Neural progenitor cell (in vitro differentiated cells): ENCODE results near the gene TAS1R1. TPM values are rescaled to one million over a fixed set of nuclear protein-coding genes. Genes with fewer than 3 reads are reported as not detected.

Experiments used
- DNase-seq: peaks from one replicate; pipeline ENCODE4 v3.0.0-alpha.2; 2016; ENCODE audit warnings: low spot score
- H2AFZ ChIP-seq: fragments of 200-600 bp; sonication (generic); replicated peaks from 2 replicates; pipeline ENCODE4 v1.6.1; 2016; ENCODE audit warnings: antibody characterized with exemption
- H3F3A ChIP-seq: fragments of 200-600 bp; sonication (generic); 2 replicates; pipeline ENCODE4 v1.6.1; 2016; ENCODE audit warnings: antibody characterized with exemption, low read depth
- H3K27ac ChIP-seq: fragments of 200-600 bp; sonication (generic); 2 replicates; pipeline ENCODE4 v1.5.1; 2016; ENCODE audit warnings: mild to moderate bottlenecking
- H3K27me3 ChIP-seq: fragments of 200-600 bp; sonication (generic); 2 replicates; pipeline ENCODE4 v1.6.1; 2016; ENCODE audit warnings: mild to moderate bottlenecking, moderate library complexity
- H3K36me3 ChIP-seq: fragments of 200-600 bp; sonication (generic); 2 replicates; pipeline ENCODE4 v1.5.1; 2016
- H3K4me1 ChIP-seq: fragments of 200-600 bp; sonication (generic); 2 replicates; pipeline ENCODE4 v1.6.1; 2016; ENCODE audit warnings: mixed run types
- H3K4me2 ChIP-seq: fragments of 200-600 bp; sonication (generic); 2 replicates; pipeline ENCODE4 v1.6.1; 2016
- H3K4me3 ChIP-seq: fragments of 200-600 bp; sonication (generic); 2 replicates; pipeline ENCODE4 v1.5.1; 2016
- H3K79me2 ChIP-seq: fragments of 200-600 bp; sonication (generic); 2 replicates; pipeline ENCODE4 v1.6.1; 2016; ENCODE audit warnings: low read depth
- H3K9ac ChIP-seq: fragments of 200-600 bp; sonication (generic); 2 replicates; pipeline ENCODE4 v1.6.1; 2016
- H3K9me3 ChIP-seq: fragments of 200-600 bp; sonication (generic); 2 replicates; pipeline ENCODE4 v1.5.1; 2016; ENCODE audit warnings: low read depth
- H4K20me1 ChIP-seq: fragments of 200-600 bp; sonication (generic); 2 replicates; pipeline ENCODE4 v1.6.1; 2016; ENCODE audit warnings: low read depth
- H3K27ac Mint-ChIP-seq: 3 replicates; pipeline ENCODE4 v1.8.0; 2021; ENCODE audit warnings: mixed read lengths
- H3K27me3 Mint-ChIP-seq: 2 replicates; pipeline ENCODE4 v1.8.0; 2022; ENCODE audit warnings: low read depth, mild to moderate bottlenecking, inconsistent platforms, moderate library complexity, mixed read lengths; ENCODE audit not compliant: insufficient read depth
- H3K36me3 Mint-ChIP-seq: 3 replicates; pipeline ENCODE4 v1.8.0; 2021; ENCODE audit warnings: mixed read lengths
- H3K4me1 Mint-ChIP-seq: 3 replicates; pipeline ENCODE4 v1.8.0; 2021; ENCODE audit warnings: mixed read lengths
- H3K4me3 Mint-ChIP-seq: 3 replicates; pipeline ENCODE4 v1.8.0; 2021; ENCODE audit warnings: mild to moderate bottlenecking, moderate library complexity, mixed read lengths
- H3K9me3 Mint-ChIP-seq: 3 replicates; pipeline ENCODE4 v1.8.0; 2020; ENCODE audit warnings: mixed read lengths
- CTCF ChIP-seq: fragments of 200-600 bp; sonication (generic); IDR thresholded peaks from 2 replicates; pipeline ENCODE4 v1.5.1; 2017; ENCODE audit warnings: antibody characterized with exemption, mild to moderate bottlenecking
- EZH2 ChIP-seq: fragments of 200-600 bp; sonication (generic); IDR thresholded peaks from 2 replicates; pipeline ENCODE4 v1.6.1; 2017; ENCODE audit warnings: antibody characterized with exemption, mild to moderate bottlenecking, moderate library complexity
- EZH2phosphoT487 ChIP-seq: fragments of 200-600 bp; sonication (generic); IDR thresholded peaks from 2 replicates; pipeline ENCODE4 v1.6.1; 2017; ENCODE audit warnings: antibody characterized with exemption
- total RNA-seq: library from RNA; depleted of rRNA; stranded (reverse); fragments of >200 nt; gene quantifications from 2 replicates; pipeline ENCODE4 v1.2.3, GENCODE V29; 2015; ENCODE audit warnings: low replicate concordance

Gene TAS1R1
- total RNA-seq, 1 donor from 2014 or later = not detected

GRCh38 chr1:6588128-6588892 is 33.2 kb downstream of the TAS1R1 start:
- DNase-seq = no peak
- no peak overlapping the region for H3K27ac Mint-ChIP-seq
- no peak overlapping the region for H3K27ac ChIP-seq

GRCh38 chr1:6588893-6589520 is 33.9 kb downstream of the TAS1R1 start:
- H3K9ac ChIP-seq = no peak overlapping the region
- peaks cover 10% of the 10 kb centered on the region for H4K20me1 ChIP-seq
- no peak overlapping the region for H3K27ac ChIP-seq
- H3K79me2 ChIP-seq = no peaks in the 10 kb centered on the region
- Mint-ChIP-seq H3K27ac (no peak overlapping the region), H3K36me3 (peaks cover 4% of the 10 kb centered on the region), H3K9me3 (no peaks in the 10 kb centered on the region), H3K4me1 (no peaks in the 10 kb centered on the region), H3K4me3 (no peak overlapping the region), H3K27me3 (peaks cover 4% of the 10 kb centered on the region)
- H3K9me3 ChIP-seq = no peaks in the 10 kb centered on the region
- peaks cover 2% of the 10 kb centered on the region for H3F3A ChIP-seq
- no peak overlapping the region for H2AFZ ChIP-seq
- H3K4me2 ChIP-seq = no peak overlapping the region
- no peaks in the 10 kb centered on the region for H3K36me3 ChIP-seq
- no peak for TF ChIP-seq EZH2phosphoT487
- no peak for TF ChIP-seq EZH2
- no peak for TF ChIP-seq CTCF
- no peak overlapping the region for H3K4me3 ChIP-seq
- no peak for DNase-seq
- no peaks in the 10 kb centered on the region for H3K4me1 ChIP-seq
- H3K27me3 ChIP-seq = no peaks in the 10 kb centered on the region

More at GRCh38 chr1:6588128-6588892, 33.2 kb downstream of the TAS1R1 start:
- no peaks in the 10 kb centered on the region for H3K27me3 ChIP-seq
- no peak overlapping the region for H3K4me3 ChIP-seq
- no peaks in the 10 kb centered on the region for H3K36me3 ChIP-seq
- no peak overlapping the region for H2AFZ ChIP-seq
- H3K36me3 Mint-ChIP-seq = peaks cover 4% of the 10 kb centered on the region
- H3K4me1 ChIP-seq = no peaks in the 10 kb centered on the region
- no peak overlapping the region for H3K4me2 ChIP-seq
- no peak overlapping the region for H3K4me3 Mint-ChIP-seq
- H3K9me3 ChIP-seq = no peaks in the 10 kb centered on the region
- H3K4me1 Mint-ChIP-seq = no peaks in the 10 kb centered on the region
- H3K79me2 ChIP-seq = no peaks in the 10 kb centered on the region
- H4K20me1 ChIP-seq = peaks cover 10% of the 10 kb centered on the region
- peaks cover 4% of the 10 kb centered on the region for H3K27me3 Mint-ChIP-seq
- H3K9me3 Mint-ChIP-seq = no peaks in the 10 kb centered on the region
- H3F3A ChIP-seq = peaks cover 2% of the 10 kb centered on the region
- no peak for TF ChIP-seq EZH2phosphoT487
- no peak overlapping the region for H3K9ac ChIP-seq

DNA sequence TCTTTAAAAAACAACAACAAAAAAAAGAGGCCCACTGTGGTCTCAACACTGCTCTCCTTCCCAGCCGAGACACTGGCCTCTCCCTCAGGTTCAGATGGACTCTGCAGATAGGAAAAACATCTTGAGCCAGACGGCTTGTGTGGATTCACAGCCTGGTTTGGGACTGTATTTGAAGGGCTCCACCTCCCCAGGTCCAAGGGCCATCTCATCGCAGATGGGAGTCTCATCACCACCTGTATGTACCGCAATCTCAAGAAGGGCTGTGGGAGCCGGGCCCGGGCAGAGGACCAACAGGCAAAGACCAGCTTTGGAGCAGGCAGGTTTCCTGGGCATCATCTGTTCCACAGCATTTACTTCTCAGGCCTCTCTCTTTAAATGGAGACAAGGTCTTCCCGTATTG is 34.9 kb downstream of the TAS1R1 start:
- Histone ChIP-seq H2AFZ (no peak overlapping the region), H3K4me3 (no peak overlapping the region), H3F3A (no peaks in the 10 kb centered on the region), H3K27ac (no peak overlapping the region), H3K9me3 (no peaks in the 10 kb centered on the region), H3K27me3 (no peaks in the 10 kb centered on the region), H3K36me3 (no peaks in the 10 kb centered on the region), H4K20me1 (peaks cover 9% of the 10 kb centered on the region), H3K4me2 (no peak overlapping the region), H3K4me1 (no peaks in the 10 kb centered on the region), H3K9ac (no peak overlapping the region), H3K79me2 (no peaks in the 10 kb centered on the region)
- H3K36me3 Mint-ChIP-seq = peaks cover 4% of the 10 kb centered on the region
- peaks cover 4% of the 10 kb centered on the region for H3K27me3 Mint-ChIP-seq
- no peak overlapping the region for H3K4me3 Mint-ChIP-seq
- no peak overlapping the region for H3K27ac Mint-ChIP-seq
- no peak for DNase-seq
- no peaks in the 10 kb centered on the region for H3K9me3 Mint-ChIP-seq
- TF ChIP-seq EZH2 (no peak), CTCF (no peak), EZH2phosphoT487 (no peak)
- H3K4me1 Mint-ChIP-seq = no peaks in the 10 kb centered on the region

DNA sequence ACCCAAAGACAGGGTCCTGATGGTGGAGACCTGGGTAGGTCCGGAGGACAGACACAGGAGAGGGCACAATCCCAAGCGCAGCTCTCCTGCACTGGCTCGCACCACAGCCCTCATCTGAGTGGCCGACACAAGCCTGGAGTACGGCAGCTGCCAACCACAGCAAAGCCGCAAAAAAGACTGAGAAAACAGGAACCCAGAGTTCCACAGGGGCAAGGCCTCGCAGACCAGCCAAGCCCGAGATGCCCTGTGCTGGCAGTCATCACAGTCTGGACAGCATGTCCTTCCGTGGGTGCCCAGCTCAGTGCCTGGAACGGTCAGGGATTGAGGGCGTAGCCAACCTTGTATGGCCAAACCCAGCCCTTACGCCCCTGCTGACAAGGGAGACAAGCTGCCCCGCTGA is 36.1 kb downstream of the TAS1R1 start:
- Mint-ChIP-seq H3K4me1 (no peaks in the 10 kb centered on the region), H3K27me3 (peaks cover 4% of the 10 kb centered on the region), H3K9me3 (no peaks in the 10 kb centered on the region), H3K4me3 (no peak overlapping the region), H3K27ac (no peak overlapping the region), H3K36me3 (peaks cover 7% of the 10 kb centered on the region)
- no peaks in the 10 kb centered on the region for H3K27me3 ChIP-seq
- H3K27ac ChIP-seq = no peak overlapping the region
- no peaks in the 10 kb centered on the region for H3K9me3 ChIP-seq
- H3K4me3 ChIP-seq = no peak overlapping the region
- H3K4me1 ChIP-seq = no peaks in the 10 kb centered on the region
- DNase-seq = no peak
- H3K9ac ChIP-seq = no peak overlapping the region
- H2AFZ ChIP-seq = no peak overlapping the region
- no peaks in the 10 kb centered on the region for H3F3A ChIP-seq
- no peaks in the 10 kb centered on the region for H3K36me3 ChIP-seq
- H4K20me1 ChIP-seq = peaks cover 10% of the 10 kb centered on the region
- TF ChIP-seq EZH2phosphoT487 = no peak
- TF ChIP-seq EZH2 = no peak
- no peak for TF ChIP-seq CTCF
- H3K4me2 ChIP-seq = no peak overlapping the region
- no peaks in the 10 kb centered on the region for H3K79me2 ChIP-seq
